ENCODE results near the gene GNE.
"Not testable (repeated sequence)": the region's sequence is repeated elsewhere in the genome, so short reads cannot be mapped to it uniquely, and the experiment has no call there.

DNA sequence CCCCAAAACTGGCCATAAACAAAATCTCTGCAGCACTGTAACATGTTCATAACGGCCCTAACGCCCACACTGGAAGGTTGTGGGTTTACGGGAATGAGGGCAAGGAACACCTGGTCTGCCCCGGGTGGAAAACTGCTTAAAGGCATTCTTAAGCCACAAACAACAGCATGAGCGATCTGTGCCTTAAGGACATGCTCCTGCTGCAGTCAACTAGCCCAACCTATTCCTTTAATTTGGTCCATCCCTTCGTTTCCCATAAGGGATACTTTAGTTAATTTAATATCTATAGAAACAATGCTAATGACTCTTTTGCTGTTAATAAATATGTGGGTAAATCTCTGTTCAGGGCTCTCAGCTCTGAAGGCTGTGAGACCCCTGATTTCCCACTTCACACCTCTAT is 78.0 kb downstream of the GNE start:
- not testable (repeated sequence) for TF ChIP-seq EZH2 (IDR thresholded peaks at IDR 0.05; ENCODE audit: low read depth, low read length, severe bottlenecking); JUN (IDR thresholded peaks at IDR 0.05; ENCODE audit: low read depth, low read length); EP300 (IDR thresholded peaks at IDR 0.05; ENCODE audit: borderline replicate concordance in 1 of 2, low read depth in 2 of 2, low read length in 2 of 2); SP2 (IDR thresholded peaks at IDR 0.05; ENCODE audit: low read length); EGR1 (IDR thresholded peaks at IDR 0.05; ENCODE audit: borderline replicate concordance, low read depth, low read length); POLR2A (IDR thresholded peaks at IDR 0.05; ENCODE audit: control extremely low read depth in 1 of 2, low read depth in 2 of 2, low read length in 2 of 2); RXRA (IDR thresholded peaks at IDR 0.05; ENCODE audit: insufficient read depth, low read depth, low read length); FOSL1 (IDR thresholded peaks at IDR 0.05; ENCODE audit: insufficient read depth, low read depth, low read length); SUZ12 (IDR thresholded peaks at IDR 0.05; ENCODE audit: low read length)
- TF ChIP-seq, protein P1, sequence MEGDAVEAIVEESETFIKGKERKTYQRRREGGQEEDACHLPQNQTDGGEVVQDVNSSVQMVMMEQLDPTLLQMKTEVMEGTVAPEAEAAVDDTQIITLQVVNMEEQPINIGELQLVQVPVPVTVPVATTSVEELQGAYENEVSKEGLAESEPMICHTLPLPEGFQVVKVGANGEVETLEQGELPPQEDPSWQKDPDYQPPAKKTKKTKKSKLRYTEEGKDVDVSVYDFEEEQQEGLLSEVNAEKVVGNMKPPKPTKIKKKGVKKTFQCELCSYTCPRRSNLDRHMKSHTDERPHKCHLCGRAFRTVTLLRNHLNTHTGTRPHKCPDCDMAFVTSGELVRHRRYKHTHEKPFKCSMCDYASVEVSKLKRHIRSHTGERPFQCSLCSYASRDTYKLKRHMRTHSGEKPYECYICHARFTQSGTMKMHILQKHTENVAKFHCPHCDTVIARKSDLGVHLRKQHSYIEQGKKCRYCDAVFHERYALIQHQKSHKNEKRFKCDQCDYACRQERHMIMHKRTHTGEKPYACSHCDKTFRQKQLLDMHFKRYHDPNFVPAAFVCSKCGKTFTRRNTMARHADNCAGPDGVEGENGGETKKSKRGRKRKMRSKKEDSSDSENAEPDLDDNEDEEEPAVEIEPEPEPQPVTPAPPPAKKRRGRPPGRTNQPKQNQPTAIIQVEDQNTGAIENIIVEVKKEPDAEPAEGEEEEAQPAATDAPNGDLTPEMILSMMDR (IDR thresholded peaks at IDR 0.05; ENCODE audit: control extremely low read depth in 1 of 3, insufficient read depth in 1 of 3, low read depth in 1 of 3, low read length in 3 of 3): not testable (repeated sequence)

Data from H1 (cell line).